Fibroblast of lung (primary cell): ENCODE results near the gene CCDC34. TPM values are rescaled to one million over a fixed set of nuclear protein-coding genes. Genes with fewer than 3 reads are reported as not detected.

ENCODE experiments used
- DNase-seq, 2 donors: peaks; one replicate each; pipeline versions ENCODE4 v3.0.0 to v3.0.0-alpha.2; 2010; ENCODE audit warnings: low read depth in 2 of 2
- H2AFZ ChIP-seq: 2 replicates; pipeline ENCODE4 v1.5.1; 2012; ENCODE audit warnings: low read length, control low read depth, inconsistent platforms
- H3K27ac ChIP-seq: 2 replicates; pipeline ENCODE4 v1.5.1; 2011; ENCODE audit warnings: low read length, control low read depth; ENCODE audit not compliant: insufficient read depth
- H3K27me3 ChIP-seq: 2 replicates; pipeline ENCODE4 v1.5.1; 2011; ENCODE audit warnings: mild to moderate bottlenecking, low read length; ENCODE audit not compliant: control insufficient read depth, insufficient read depth
- H3K36me3 ChIP-seq: 2 replicates; pipeline ENCODE4 v1.5.1; 2011; ENCODE audit warnings: low read length; ENCODE audit not compliant: control insufficient read depth, insufficient read depth
- H3K4me1 ChIP-seq: 2 replicates; pipeline ENCODE4 v1.5.1; 2011; ENCODE audit warnings: low read length; ENCODE audit not compliant: control insufficient read depth, insufficient read depth; ENCODE audit errors: extremely low read depth
- H3K4me2 ChIP-seq: 2 replicates; pipeline ENCODE4 v1.5.1; 2011; ENCODE audit warnings: low read length, control low read depth; ENCODE audit not compliant: insufficient read depth; ENCODE audit errors: extremely low read depth
- H3K4me3 ChIP-seq, 4 experiments: fragments of 200-600 bp in 1 of 4; sonication (generic) in 1 of 4; replicated peaks in 1 of 4; 2 replicates each; pipeline ENCODE4 v1.5.1; 2011 to 2016; ENCODE audit warnings: low read length in 4 of 4, low read depth in 3 of 4, mild to moderate bottlenecking in 3 of 4, control low read depth in 2 of 4, inconsistent platforms in 1 of 4, mixed read lengths in 1 of 4; ENCODE audit not compliant: insufficient read depth in 1 of 4; ENCODE audit errors: control extremely low read depth in 1 of 4
- H3K79me2 ChIP-seq: 2 replicates; pipeline ENCODE4 v1.5.1; 2012; ENCODE audit warnings: mild to moderate bottlenecking, low read length, inconsistent platforms; ENCODE audit not compliant: control insufficient read depth, insufficient read depth
- H3K9ac ChIP-seq: 2 replicates; pipeline ENCODE4 v1.5.1; 2011; ENCODE audit warnings: mild to moderate bottlenecking, low read length, control low read depth; ENCODE audit not compliant: insufficient read depth
- H3K9me3 ChIP-seq: 2 replicates; pipeline ENCODE4 v1.5.1; 2012; ENCODE audit warnings: low read depth, low read length; ENCODE audit not compliant: control insufficient read depth, insufficient read depth
- H4K20me1 ChIP-seq: 2 replicates; pipeline ENCODE4 v1.5.1; 2011; ENCODE audit warnings: low read length; ENCODE audit not compliant: control insufficient read depth, insufficient read depth; ENCODE audit errors: extremely low read depth
- EZH2 ChIP-seq: IDR thresholded peaks from 2 replicates; pipeline ENCODE4 v1.5.1; 2012; ENCODE audit warnings: low read length, control low read depth, mild to moderate bottlenecking; ENCODE audit errors: missing control alignments
- polyA plus RNA-seq, 2 donors: library from polyadenylated mRNA; depleted of rRNA in 1 of 2; stranded (reverse) in 1 of 2; unstranded in 1 of 2; fragments of >200 nt; gene quantifications; 2 replicates each; pipeline ENCODE4 v1.2.1, GENCODE V29; 2011 to 2012; ENCODE audit warnings: missing spikeins in 1 of 2
- total RNA-seq: library from RNA; depleted of rRNA; stranded (reverse); fragments of >200 nt; gene quantifications from 2 replicates; pipeline ENCODE4 v1.2.1, GENCODE V29; 2014
- TF ChIP-seq, protein P1 (sequence below), 2 donors: IDR thresholded peaks in 1 of 2; conservative IDR thresholded peaks in 1 of 2; 1 replicate in 1 of 2; 2 replicates in 1 of 2; pipeline ENCODE4 v1.5.1; 2011 to 2012; ENCODE audit warnings: low read length in 2 of 2, control low read depth in 1 of 2, inconsistent platforms in 1 of 2, low read depth in 1 of 2, mild to moderate bottlenecking in 1 of 2

The CCDC34 gene
- total and polyA plus RNA-seq, 2 donors (not counting 1 experiment from before 2014, with no cell fraction given): 3.8 to 4.6 TPM

GRCh38 chr11:27401833-27402316 lies 38.9 kb upstream of the CCDC34 start:
- Histone ChIP-seq H3K9ac (no peak overlapping the region), H3K4me2 (no peak overlapping the region), H4K20me1 (no peaks in the 10 kb centered on the region), H3K27me3 (no peaks in the 10 kb centered on the region), H3K79me2 (no peaks in the 10 kb centered on the region), H3K36me3 (no peaks in the 10 kb centered on the region), H2AFZ (no peak overlapping the region), H3K4me3 (no peak overlapping the region), H3K9me3 (no peaks in the 10 kb centered on the region), H3K27ac (no peak overlapping the region), H3K4me1 (no peaks in the 10 kb centered on the region)
- DNase-seq: no peak
- no peak for TF ChIP-seq EZH2
- TF ChIP-seq, protein P1, sequence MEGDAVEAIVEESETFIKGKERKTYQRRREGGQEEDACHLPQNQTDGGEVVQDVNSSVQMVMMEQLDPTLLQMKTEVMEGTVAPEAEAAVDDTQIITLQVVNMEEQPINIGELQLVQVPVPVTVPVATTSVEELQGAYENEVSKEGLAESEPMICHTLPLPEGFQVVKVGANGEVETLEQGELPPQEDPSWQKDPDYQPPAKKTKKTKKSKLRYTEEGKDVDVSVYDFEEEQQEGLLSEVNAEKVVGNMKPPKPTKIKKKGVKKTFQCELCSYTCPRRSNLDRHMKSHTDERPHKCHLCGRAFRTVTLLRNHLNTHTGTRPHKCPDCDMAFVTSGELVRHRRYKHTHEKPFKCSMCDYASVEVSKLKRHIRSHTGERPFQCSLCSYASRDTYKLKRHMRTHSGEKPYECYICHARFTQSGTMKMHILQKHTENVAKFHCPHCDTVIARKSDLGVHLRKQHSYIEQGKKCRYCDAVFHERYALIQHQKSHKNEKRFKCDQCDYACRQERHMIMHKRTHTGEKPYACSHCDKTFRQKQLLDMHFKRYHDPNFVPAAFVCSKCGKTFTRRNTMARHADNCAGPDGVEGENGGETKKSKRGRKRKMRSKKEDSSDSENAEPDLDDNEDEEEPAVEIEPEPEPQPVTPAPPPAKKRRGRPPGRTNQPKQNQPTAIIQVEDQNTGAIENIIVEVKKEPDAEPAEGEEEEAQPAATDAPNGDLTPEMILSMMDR (conservative IDR thresholded peaks at IDR 0.05 in 1 of 2, IDR thresholded peaks at IDR 0.05 in 1 of 2; ENCODE audit: low read depth in 1 of 2, low read length in 2 of 2): no peak

- Histone ChIP-seq H4K20me1 (no peaks in the 10 kb centered on the region), H3K36me3 (no peaks in the 10 kb centered on the region), H3K9me3 (no peaks in the 10 kb centered on the region), H2AFZ (no peak overlapping the region), H3K4me2 (no peak overlapping the region), H3K4me1 (no peaks in the 10 kb centered on the region), H3K9ac (no peak overlapping the region), H3K27me3 (no peaks in the 10 kb centered on the region), H3K79me2 (no peaks in the 10 kb centered on the region), H3K27ac (no peak overlapping the region), H3K4me3 (no peak overlapping the region)
- DNase-seq: no peak
- TF ChIP-seq EZH2: no peak
- TF ChIP-seq, protein P1 (conservative IDR thresholded peaks at IDR 0.05 in 1 of 2, IDR thresholded peaks at IDR 0.05 in 1 of 2; ENCODE audit: low read depth in 1 of 2, low read length in 2 of 2): no peak
Measured at GRCh38 chr11:27401280-27401832, 38.3 kb upstream of the CCDC34 start.

GRCh38 chr11:27398400-27398770 lies 35.4 kb upstream of the CCDC34 start:
- TF ChIP-seq, protein P1 (conservative IDR thresholded peaks at IDR 0.05 in 1 of 2, IDR thresholded peaks at IDR 0.05 in 1 of 2; ENCODE audit: low read depth in 1 of 2, low read length in 2 of 2): no peak
- no peak for TF ChIP-seq EZH2
- no peaks in the 10 kb centered on the region for H3K9me3 ChIP-seq

More at GRCh38 chr11:27398400-27398770, 35.4 kb upstream of the CCDC34 start:
- no peak for DNase-seq
- Histone ChIP-seq H3K4me2 (no peak overlapping the region), H4K20me1 (no peaks in the 10 kb centered on the region), H3K4me1 (no peaks in the 10 kb centered on the region), H3K27ac (no peak overlapping the region), H2AFZ (no peak overlapping the region), H3K4me3 (no peak overlapping the region), H3K27me3 (no peaks in the 10 kb centered on the region), H3K79me2 (no peaks in the 10 kb centered on the region), H3K9ac (no peak overlapping the region), H3K36me3 (no peaks in the 10 kb centered on the region)
